ENCODE results near the gene MALRD1. TPM values are rescaled to one million over a fixed set of nuclear protein-coding genes. Genes with fewer than 3 reads are reported as not detected.

The MALRD1 gene
- total and polyA plus RNA-seq, 2 donors (not counting 1 experiment from before 2014, with no cell fraction given), result 0.62 to 1.7 TPM

DNA sequence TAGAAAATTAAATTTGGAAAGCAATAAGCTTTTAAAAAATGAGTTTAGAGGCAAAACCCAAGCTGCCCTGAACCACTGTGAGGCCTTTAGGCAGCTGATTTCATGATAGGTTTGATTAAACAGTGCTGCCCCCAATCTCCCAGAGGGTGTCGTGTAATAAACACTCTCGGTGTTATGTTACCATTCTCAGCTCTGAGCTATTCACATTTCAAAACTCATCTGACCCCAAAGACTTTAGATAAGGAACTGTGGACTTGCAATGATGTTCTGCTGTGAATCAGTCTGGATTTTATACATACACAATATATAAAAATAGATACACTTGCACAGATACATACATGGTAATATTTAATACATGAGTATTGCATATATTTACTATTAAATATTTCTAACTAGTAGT is 120.4 kb downstream of the MALRD1 start:
- H3K27ac ChIP-seq (ENCODE audit: insufficient read depth, low read length), result no peak overlapping the region
- H3K27me3 ChIP-seq (ENCODE audit: control insufficient read depth, insufficient read depth, low read length), result no peaks in the 10 kb centered on the region
- H3K79me2 ChIP-seq (ENCODE audit: control insufficient read depth, insufficient read depth, low read length), result no peaks in the 10 kb centered on the region
- no peak overlapping the region for H3K4me3 ChIP-seq (replicated peaks in 1 of 4; ENCODE audit: control extremely low read depth in 1 of 4, insufficient read depth in 1 of 4, low read depth in 3 of 4, low read length in 4 of 4)
- H4K20me1 ChIP-seq (ENCODE audit: control insufficient read depth, extremely low read depth, insufficient read depth, low read length), result no peaks in the 10 kb centered on the region
- H3K36me3 ChIP-seq (ENCODE audit: control insufficient read depth, insufficient read depth, low read length), result no peaks in the 10 kb centered on the region
- TF ChIP-seq, protein P1, sequence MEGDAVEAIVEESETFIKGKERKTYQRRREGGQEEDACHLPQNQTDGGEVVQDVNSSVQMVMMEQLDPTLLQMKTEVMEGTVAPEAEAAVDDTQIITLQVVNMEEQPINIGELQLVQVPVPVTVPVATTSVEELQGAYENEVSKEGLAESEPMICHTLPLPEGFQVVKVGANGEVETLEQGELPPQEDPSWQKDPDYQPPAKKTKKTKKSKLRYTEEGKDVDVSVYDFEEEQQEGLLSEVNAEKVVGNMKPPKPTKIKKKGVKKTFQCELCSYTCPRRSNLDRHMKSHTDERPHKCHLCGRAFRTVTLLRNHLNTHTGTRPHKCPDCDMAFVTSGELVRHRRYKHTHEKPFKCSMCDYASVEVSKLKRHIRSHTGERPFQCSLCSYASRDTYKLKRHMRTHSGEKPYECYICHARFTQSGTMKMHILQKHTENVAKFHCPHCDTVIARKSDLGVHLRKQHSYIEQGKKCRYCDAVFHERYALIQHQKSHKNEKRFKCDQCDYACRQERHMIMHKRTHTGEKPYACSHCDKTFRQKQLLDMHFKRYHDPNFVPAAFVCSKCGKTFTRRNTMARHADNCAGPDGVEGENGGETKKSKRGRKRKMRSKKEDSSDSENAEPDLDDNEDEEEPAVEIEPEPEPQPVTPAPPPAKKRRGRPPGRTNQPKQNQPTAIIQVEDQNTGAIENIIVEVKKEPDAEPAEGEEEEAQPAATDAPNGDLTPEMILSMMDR (conservative IDR thresholded peaks at IDR 0.05 in 1 of 2, IDR thresholded peaks at IDR 0.05 in 1 of 2; ENCODE audit: low read depth in 1 of 2, low read length in 2 of 2), result no peak
- no peak for TF ChIP-seq EZH2 (IDR thresholded peaks at IDR 0.05; ENCODE audit: low read length, missing control alignments)
- H2AFZ ChIP-seq (ENCODE audit: low read length), result no peak overlapping the region
- no peaks in the 10 kb centered on the region for H3K4me1 ChIP-seq (ENCODE audit: control insufficient read depth, extremely low read depth, insufficient read depth, low read length)
- no peak overlapping the region for H3K4me2 ChIP-seq (ENCODE audit: extremely low read depth, insufficient read depth, low read length)
- no peak overlapping the region for H3K9ac ChIP-seq (ENCODE audit: insufficient read depth, low read length)
- DNase-seq (ENCODE audit: low read depth in 2 of 2), result peak; percentile 5 to 12
- H3K9me3 ChIP-seq (ENCODE audit: control insufficient read depth, insufficient read depth, low read depth, low read length), result no peaks in the 10 kb centered on the region

DNA sequence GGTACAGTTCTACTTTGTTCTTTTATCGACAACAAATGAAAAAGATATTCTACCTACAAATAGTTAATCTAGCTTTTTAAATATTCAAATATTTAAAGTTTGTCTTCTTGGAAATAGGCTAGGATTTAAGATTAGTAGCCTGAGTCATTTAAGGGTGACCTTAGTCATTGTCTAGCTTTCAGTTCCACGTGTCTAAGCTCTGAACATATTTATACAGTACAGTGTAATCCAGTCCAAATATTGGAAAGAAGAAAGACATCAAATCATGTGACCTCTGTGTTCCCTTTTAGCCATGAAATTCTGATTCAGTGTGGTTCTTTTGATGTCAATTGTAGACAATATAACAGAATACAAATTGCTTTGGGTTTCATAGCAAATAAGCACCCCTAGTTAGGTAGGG is 121.1 kb downstream of the MALRD1 start:
- no peaks in the 10 kb centered on the region for H3K79me2 ChIP-seq (ENCODE audit: control insufficient read depth, insufficient read depth, low read length)
- no peaks in the 10 kb centered on the region for H3K27me3 ChIP-seq (ENCODE audit: control insufficient read depth, insufficient read depth, low read length)
- peak; percentile 40 to 65 for DNase-seq (ENCODE audit: low read depth in 2 of 2)
- no peaks in the 10 kb centered on the region for H3K36me3 ChIP-seq (ENCODE audit: control insufficient read depth, insufficient read depth, low read length)
- no peak overlapping the region for H3K9ac ChIP-seq (ENCODE audit: insufficient read depth, low read length)
- TF ChIP-seq EZH2 (IDR thresholded peaks at IDR 0.05; ENCODE audit: low read length, missing control alignments), result no peak
- TF ChIP-seq, protein P1 (conservative IDR thresholded peaks at IDR 0.05 in 1 of 2, IDR thresholded peaks at IDR 0.05 in 1 of 2; ENCODE audit: low read depth in 1 of 2, low read length in 2 of 2), result no peak
- no peaks in the 10 kb centered on the region for H3K4me1 ChIP-seq (ENCODE audit: control insufficient read depth, extremely low read depth, insufficient read depth, low read length)
- H3K4me3 ChIP-seq (replicated peaks in 1 of 4; ENCODE audit: control extremely low read depth in 1 of 4, insufficient read depth in 1 of 4, low read depth in 3 of 4, low read length in 4 of 4), result no peak overlapping the region
- H3K9me3 ChIP-seq (ENCODE audit: control insufficient read depth, insufficient read depth, low read depth, low read length), result no peaks in the 10 kb centered on the region
- H4K20me1 ChIP-seq (ENCODE audit: control insufficient read depth, extremely low read depth, insufficient read depth, low read length), result no peaks in the 10 kb centered on the region
- H2AFZ ChIP-seq (ENCODE audit: low read length), result no peak overlapping the region
- no peak overlapping the region for H3K27ac ChIP-seq (ENCODE audit: insufficient read depth, low read length)
- no peak overlapping the region for H3K4me2 ChIP-seq (ENCODE audit: extremely low read depth, insufficient read depth, low read length)

DNA sequence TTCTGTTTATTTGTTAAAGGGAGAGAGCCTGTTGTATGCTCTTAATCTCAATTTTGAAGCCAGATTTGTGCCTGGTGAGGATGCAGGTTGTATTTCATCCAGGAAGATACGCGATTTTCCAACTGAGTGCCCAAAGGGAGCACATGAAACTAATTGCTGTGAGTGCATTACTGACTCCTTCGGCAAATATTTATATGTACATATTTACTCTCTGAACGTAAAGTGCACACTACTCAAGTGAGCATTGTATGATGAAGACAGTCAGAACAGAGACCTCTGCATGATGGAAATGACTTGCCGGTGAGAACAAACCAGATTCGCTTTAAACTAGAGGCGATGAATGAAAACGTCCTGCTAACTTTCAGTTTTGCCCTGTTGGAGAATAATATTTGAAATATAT is 130.1 kb downstream of the MALRD1 start:
- Histone ChIP-seq H4K20me1 (ENCODE audit: control insufficient read depth, extremely low read depth, insufficient read depth, low read length) (no peaks in the 10 kb centered on the region), H3K36me3 (ENCODE audit: control insufficient read depth, insufficient read depth, low read length) (no peaks in the 10 kb centered on the region), H3K4me3 (replicated peaks in 1 of 4; ENCODE audit: control extremely low read depth in 1 of 4, insufficient read depth in 1 of 4, low read depth in 3 of 4, low read length in 4 of 4) (no peak overlapping the region), H3K9me3 (ENCODE audit: control insufficient read depth, insufficient read depth, low read depth, low read length) (no peaks in the 10 kb centered on the region), H3K4me2 (ENCODE audit: extremely low read depth, insufficient read depth, low read length) (no peak overlapping the region), H3K9ac (ENCODE audit: insufficient read depth, low read length) (no peak overlapping the region), H3K27ac (ENCODE audit: insufficient read depth, low read length) (no peak overlapping the region), H3K4me1 (ENCODE audit: control insufficient read depth, extremely low read depth, insufficient read depth, low read length) (no peaks in the 10 kb centered on the region), H3K79me2 (ENCODE audit: control insufficient read depth, insufficient read depth, low read length) (no peaks in the 10 kb centered on the region), H3K27me3 (ENCODE audit: control insufficient read depth, insufficient read depth, low read length) (no peaks in the 10 kb centered on the region), H2AFZ (ENCODE audit: low read length) (no peak overlapping the region)
- no peak for TF ChIP-seq EZH2 (IDR thresholded peaks at IDR 0.05; ENCODE audit: low read length, missing control alignments)
- TF ChIP-seq, protein P1 (conservative IDR thresholded peaks at IDR 0.05 in 1 of 2, IDR thresholded peaks at IDR 0.05 in 1 of 2; ENCODE audit: low read depth in 1 of 2, low read length in 2 of 2), result no peak
- DNase-seq (ENCODE audit: low read depth in 2 of 2), result no peak

Data from fibroblast of lung (primary cell).